GM12878 (cell line): ENCODE results near the gene GSTO1. TPM values are rescaled to one million over a fixed set of nuclear protein-coding genes. Genes with fewer than 3 reads are reported as not detected.

Experiments used
- ATAC-seq: fragments of 200-7000 bp; cut with Tn5 transposase; 3 replicates; pipeline ENCODE4 v1.9.1; 2020; ENCODE audit warnings: mild to moderate bottlenecking, moderate library complexity
- BruUV-seq: library from RNA; stranded (reverse); fragments of 400-500 nt; replicated peaks from 2 replicates; lab custom pipeline; 2021; lab: Mats Ljungman, UMichigan
- CTCF ChIA-PET: fragments of 300-600 bp; sonication (Branson Sonifier 250); formaldehyde crosslinking; extraction: SDS; loops from one replicate; lab custom pipeline; 2021; ENCODE audit warnings: inconsistent platforms; lab: Yijun Ruan, JAX
- POLR2A ChIA-PET: fragments of 350-600 bp; formaldehyde crosslinking; extraction: SDS; loops from one replicate; lab custom pipeline; 2021; ENCODE audit warnings: inconsistent platforms; lab: Charles Lee
- RAD21 ChIA-PET: fragments of 300-600 bp; sonication (Branson Sonifier 250); formaldehyde crosslinking; loops from one replicate; lab custom pipeline; 2023; ENCODE audit warnings: antibody characterized with exemption; ENCODE audit not compliant: unreplicated experiment; lab: Charles Lee
- SMC1A ChIA-PET: fragments of 300-600 bp; sonication (Branson Sonifier 250); formaldehyde crosslinking; loops from one replicate; lab custom pipeline; 2023; ENCODE audit not compliant: unreplicated experiment, uncharacterized antibody; lab: Charles Lee
- DNase-seq: peaks from one replicate; pipeline ENCODE4 v3.0.0-alpha.2; 2011; ENCODE audit warnings: low read depth, low spot score
- FAIRE-seq: peaks from 3 replicates; lab custom pipeline; 2011; peaks lifted over from hg19 to GRCh38; lab: Jason Lieb, UNC
- H2AFZ ChIP-seq: 2 replicates; pipeline ENCODE4 v1.6.0; 2011; ENCODE audit warnings: low read depth, low read length, control low read depth; ENCODE audit not compliant: control insufficient read depth
- H3K27ac ChIP-seq: 2 replicates; pipeline ENCODE4 v1.5.1; 2011; ENCODE audit warnings: control low read depth; ENCODE audit not compliant: control insufficient read depth, insufficient read depth
- H3K27me3 ChIP-seq, 2 experiments: replicated peaks in 1 of 2; 2 replicates each; pipeline versions ENCODE4 v1.6.0 to v1.6.1; 2011; ENCODE audit warnings: low read length in 1 of 2; ENCODE audit not compliant: control insufficient read depth in 2 of 2, insufficient read depth in 2 of 2
- H3K36me3 ChIP-seq, 2 experiments: 2 replicates each; pipeline ENCODE4 v1.5.1; 2011; ENCODE audit warnings: low read length in 1 of 2; ENCODE audit not compliant: control insufficient read depth in 2 of 2, insufficient read depth in 2 of 2
- H3K4me1 ChIP-seq: 2 replicates; pipeline ENCODE4 v1.6.1; 2011; ENCODE audit warnings: mild to moderate bottlenecking, low read length, moderate library complexity, mixed read lengths; ENCODE audit not compliant: control insufficient read depth, insufficient read depth
- H3K4me2 ChIP-seq: 2 replicates; pipeline ENCODE4 v1.6.0; 2011; ENCODE audit warnings: control low read depth; ENCODE audit not compliant: control insufficient read depth, insufficient read depth
- H3K4me3 ChIP-seq: fragments of 200-600 bp; sonication (generic); 2 replicates; pipeline ENCODE4 v1.5.1; 2016
- H3K79me2 ChIP-seq: 2 replicates; pipeline ENCODE4 v1.6.0; 2011; ENCODE audit warnings: low read length; ENCODE audit not compliant: control insufficient read depth, insufficient read depth
- H3K9ac ChIP-seq: 2 replicates; pipeline ENCODE4 v1.8.0; 2011; ENCODE audit warnings: low read length, control low read depth, mixed read lengths; ENCODE audit not compliant: control insufficient read depth, insufficient read depth
- H3K9me3 ChIP-seq: replicated peaks from 3 replicates; pipeline ENCODE4 v1.5.1; 2011; ENCODE audit warnings: mild to moderate bottlenecking, low read length; ENCODE audit not compliant: control insufficient read depth, insufficient read depth
- H4K20me1 ChIP-seq: 2 replicates; pipeline ENCODE4 v1.6.0; 2011; ENCODE audit not compliant: control insufficient read depth, insufficient read depth
- GABPA ChIP-seq: IDR thresholded peaks from 2 replicates; pipeline ENCODE4 v1.6.1; 2014; ENCODE audit warnings: antibody characterized with exemption, low read depth, mild to moderate bottlenecking, inconsistent platforms
- POLR2AphosphoS5 ChIP-seq: IDR thresholded peaks from 2 replicates; pipeline ENCODE4 v1.6.1; 2011; ENCODE audit warnings: mild to moderate bottlenecking, low read length, inconsistent platforms
- WGBS: methylation state at CpG from one replicate; pipeline ENCODE4 v1.1.6; 2016; ENCODE audit warnings: low lambda C conversion rate; ENCODE audit not compliant: insufficient replicate concordance, insufficient coverage; ENCODE audit errors: missing lambda C conversion rate; 5-methylcytosine and 5-hydroxymethylcytosine counted together
- in situ Hi-C: fragments of 300-500 bp; cut with MboI; formaldehyde crosslinking; loops from 9 replicates; pipeline ENCODE4 v1.14.3; 2018; ENCODE audit warnings: mixed read lengths
- intact Hi-C: fragments of 100-400 bp; cut with micrococcal nuclease; formaldehyde crosslinking; loops from one replicate; pipeline ENCODE4 v1.14.2; 2022; ENCODE audit not compliant: unreplicated experiment
- polyA plus RNA-seq, 11 experiments: library from polyadenylated mRNA; depleted of rRNA in 4 of 11; unstranded in 6 of 11; stranded (reverse) in 5 of 11; fragments of >200 nt; fragmentation: Nextera tagmentation in 4 of 11; fragmentation: Illumina TruSeq in 1 of 11; extraction: Ambion mirVana in 4 of 11; extraction: Trizol in 1 of 11; gene quantifications; 1 replicate in 1 of 11; 2 replicates in 10 of 11; pipeline versions ENCODE4 v1.2.1 to v1.2.3, GENCODE V29; 2011 to 2016; ENCODE audit warnings: inconsistent platforms in 2 of 11, missing spikeins in 2 of 11, low read depth in 1 of 11
- total RNA-seq, 4 experiments: library from RNA; depleted of rRNA in 3 of 4; stranded (reverse); fragments of >200 nt in 3 of 4; fragmentation: Illumina TruSeq in 1 of 4; extraction: Trizol in 1 of 4; gene quantifications; 2 replicates each; pipeline versions ENCODE4 v1.2.1 to v1.2.3, GENCODE V29; 2013 to 2021

The GSTO1 gene
- total and polyA plus RNA-seq, 10 of the 15 experiments (the other 5 are each of a cell fraction or from before 2014, with no cell fraction given), result 53.1 to 197 (median 112) TPM

DNA sequence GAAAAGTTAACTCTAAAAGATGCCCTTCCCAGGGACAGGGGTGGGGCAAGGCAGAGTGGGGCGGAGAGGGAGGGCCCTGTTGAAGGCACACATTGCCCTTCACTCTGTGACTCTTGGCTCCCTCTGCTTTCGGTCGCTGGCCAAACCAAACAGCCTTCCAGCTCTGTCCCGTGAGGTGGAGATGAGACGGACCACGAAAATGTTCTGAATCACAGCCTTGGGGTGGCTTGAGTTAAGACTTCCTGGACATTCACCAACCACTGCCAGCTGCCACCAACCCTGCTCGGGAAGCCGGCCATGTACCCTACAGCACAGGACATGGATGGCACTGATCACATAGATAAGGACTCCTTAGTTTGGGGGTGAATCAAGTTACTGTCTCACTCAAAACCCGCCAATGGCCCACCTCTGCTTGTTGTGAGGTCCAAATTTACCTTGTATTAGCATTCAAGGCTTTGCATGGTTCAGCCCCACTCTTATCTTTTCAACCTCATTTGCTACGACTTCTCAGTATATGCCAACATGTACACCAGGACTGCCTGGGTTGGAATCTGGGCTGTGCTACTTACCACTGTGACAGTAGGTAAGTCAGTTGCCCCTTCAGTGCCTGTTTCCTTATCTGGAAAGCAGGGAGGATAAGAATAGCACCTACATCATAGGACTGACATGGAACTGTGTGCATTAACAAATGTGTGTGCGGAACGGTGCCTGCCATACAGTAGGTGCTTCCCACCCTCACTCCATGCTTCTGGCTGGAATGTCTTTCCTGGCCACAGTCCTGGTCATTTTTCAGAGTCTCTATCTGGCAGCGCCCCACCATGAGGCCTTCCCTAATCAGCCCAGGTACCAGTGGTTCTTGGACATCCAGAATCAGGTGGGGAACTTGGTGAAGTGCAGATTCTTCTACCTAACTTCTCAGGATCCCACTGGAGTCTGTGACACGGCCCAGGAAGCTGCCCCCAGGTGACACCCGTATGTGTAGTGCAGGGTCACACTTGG, 55.6 kb downstream of the GSTO1 start:
- Histone ChIP-seq H3K4me2 (no peak overlapping the region), H3K9me3 (no peaks in the 10 kb centered on the region), H3K9ac (no peak overlapping the region), H3K4me1 (peaks cover 26% of the 10 kb centered on the region), H3K79me2 (no peaks in the 10 kb centered on the region), H3K27me3 (no peaks in the 10 kb centered on the region), H3K27ac (no peak overlapping the region), H3K36me3 (peaks cover 11 to 33% of the 10 kb centered on the region in 2 experiments), H4K20me1 (no peaks in the 10 kb centered on the region; the same call in 1 of the 2 replicates), H3K4me3 (no peak overlapping the region), H2AFZ (no peak overlapping the region)
- POLR2A ChIA-PET, result interaction anchor here (1.1 kb wide), 1 partner anchor 12 kb away, joined by 3 read pairs; no protein-coding TSS in a partner anchor
- DNase-seq (no peak), ATAC-seq (no peak), FAIRE-seq (no peak)
- in situ Hi-C loops (loop anchor here (5.0 kb wide), 1 partner anchor 37 kb away; no protein-coding TSS in a partner anchor), intact Hi-C loops (loop anchor here (2.0 kb wide), 1 partner anchor 27 kb away; no protein-coding TSS in a partner anchor)
- SMC1A ChIA-PET, result interaction anchor here (0.7 to 1.3 kb wide), 2 partner anchors 18 to 41 kb away, joined by 3 to 5 read pairs; no protein-coding TSS in a partner anchor
- CTCF ChIA-PET, result interaction anchor here (1.3 to 13.3 kb wide), 4 partner anchors 17 to 40 kb away, joined by 6 to 419 read pairs (median 87); partner anchors contain the start of gene CFAP58
- 94% methylated on average over 15 of the region's 15 CpGs for WGBS
- RAD21 ChIA-PET, result interaction anchor here (9.0 kb wide), 1 partner anchor 41 kb away, joined by 137 read pairs; the partner anchor contains the start of gene CFAP58
- BruUV-seq, result no TSS peak
- 0 out of 2 replicates have a peak, but pooled peaks have one; percentile 32 for TF ChIP-seq POLR2AphosphoS5
- TF ChIP-seq GABPA, result no peak
